ENCODE measurements around the gene ANKRD13A. TPM values are rescaled to one million over a fixed set of nuclear protein-coding genes. Genes with fewer than 3 reads are reported as not detected.
"Not testable (repeated sequence)": the region's sequence is repeated elsewhere in the genome, so short reads cannot be mapped to it uniquely, and the experiment has no call there.

ANKRD13A gene
- total RNA-seq, 1 experiment from 2014 or later = 291 TPM

GRCh38 chr12:110006115-110006514, 6.9 kb downstream of the ANKRD13A start:
- DNase-seq (ENCODE audit: low read depth) = no peak

GRCh38 chr12:110007881-110008280, 8.7 kb downstream of the ANKRD13A start:
- DNase-seq (ENCODE audit: low read depth) = no peak

GRCh38 chr12:110008681-110009398, 9.6 kb downstream of the ANKRD13A start:
- DNase-seq (ENCODE audit: low read depth) = not testable (repeated sequence)

- DNase-seq (ENCODE audit: low read depth) = no peak
Observed at GRCh38 chr12:110010853-110011723, 11.9 kb downstream of the ANKRD13A start.

GRCh38 chr12:110012137-110012536, 12.9 kb downstream of the ANKRD13A start:
- DNase-seq (ENCODE audit: low read depth) = no peak

GRCh38 chr12:110012659-110013058, 13.4 kb downstream of the ANKRD13A start:
- no peak for DNase-seq (ENCODE audit: low read depth)

GRCh38 chr12:110015132-110015531, 15.9 kb downstream of the ANKRD13A start:
- no peak for DNase-seq (ENCODE audit: low read depth)

GRCh38 chr12:110020956-110021355, 21.7 kb downstream of the ANKRD13A start:
- no peak for DNase-seq (ENCODE audit: low read depth)

- peak; percentile 45 for DNase-seq (ENCODE audit: low read depth)
Observed at GRCh38 chr12:110023059-110023980, 24.1 kb downstream of the ANKRD13A start.

GRCh38 chr12:110024051-110024450, 24.8 kb downstream of the ANKRD13A start:
- no peak for DNase-seq (ENCODE audit: low read depth)

- DNase-seq (ENCODE audit: low read depth) = no peak
Observed at GRCh38 chr12:110028323-110028722, 29.1 kb downstream of the ANKRD13A start.

- DNase-seq (ENCODE audit: low read depth) = no peak
Observed at GRCh38 chr12:110029290-110029815, 30.1 kb downstream of the ANKRD13A start.

- no peak for DNase-seq (ENCODE audit: low read depth)
Observed at GRCh38 chr12:110033888-110034287, 34.7 kb downstream of the ANKRD13A start.

- no peak for DNase-seq (ENCODE audit: low read depth)
Observed at GRCh38 chr12:110035534-110036104, 36.4 kb downstream of the ANKRD13A start.

- DNase-seq (ENCODE audit: low read depth) = no peak
Observed at GRCh38 chr12:110037315-110037714, 38.1 kb downstream of the ANKRD13A start.

- DNase-seq (ENCODE audit: low read depth) = no peak
Observed at GRCh38 chr12:110038741-110039084, 39.5 kb downstream of the ANKRD13A start.

GRCh38 chr12:110039085-110039807, 40.0 kb downstream of the ANKRD13A start:
- DNase-seq (ENCODE audit: low read depth) = peak; percentile 96

GRCh38 chr12:110042264-110042663, 43.0 kb downstream of the ANKRD13A start:
- no peak for DNase-seq (ENCODE audit: low read depth)

GRCh38 chr12:110046451-110047187, 47.4 kb downstream of the ANKRD13A start:
- DNase-seq (ENCODE audit: low read depth) = no peak
